PC-9 (cell line): ENCODE measurements around the gene FAIM2. TPM values are rescaled to one million over a fixed set of nuclear protein-coding genes. Genes with fewer than 3 reads are reported as not detected.

Experiments used
- BruUV-seq: library from RNA; stranded (reverse); fragments of 400-500 nt; replicated peaks from 2 replicates; lab custom pipeline; 2021; lab: Mats Ljungman, UMichigan
- CTCF ChIA-PET: fragments of 300-600 bp; sonication (Branson Sonifier 250); formaldehyde crosslinking; loops from one replicate; lab custom pipeline; 2022; ENCODE audit warnings: antibody characterized with exemption; lab: Charles Lee
- POLR2A ChIA-PET: fragments of 300-600 bp; sonication (Branson Sonifier 250); formaldehyde crosslinking; loops from one replicate; lab custom pipeline; 2022; ENCODE audit warnings: antibody characterized with exemption; ENCODE audit not compliant: unreplicated experiment; lab: Charles Lee
- DNase-seq, 2 experiments: peaks; one replicate each; pipeline versions ENCODE4 v3.0.0 to v3.0.0-alpha.2; 2015 to 2022; ENCODE audit warnings: mixed read lengths in 1 of 2
- H2AFZ ChIP-seq: fragments of 200-600 bp; sonication (generic); 2 replicates; pipeline ENCODE4 v1.8.1; 2017; ENCODE audit warnings: antibody characterized with exemption
- H3F3A ChIP-seq: fragments of 200-600 bp; sonication (generic); 2 replicates; pipeline ENCODE4 v1.8.1; 2017; ENCODE audit warnings: antibody characterized with exemption, mild to moderate bottlenecking, low read depth; ENCODE audit not compliant: insufficient read depth
- H3K27ac ChIP-seq: fragments of 200-600 bp; sonication (generic); 2 replicates; pipeline ENCODE4 v1.6.1; 2016; ENCODE audit warnings: mixed run types
- H3K27me3 ChIP-seq: fragments of 200-600 bp; sonication (generic); 2 replicates; pipeline ENCODE4 v1.6.1; 2016; ENCODE audit warnings: low read depth, mixed run types; ENCODE audit not compliant: insufficient read depth
- H3K36me3 ChIP-seq: fragments of 200-600 bp; sonication (generic); 2 replicates; pipeline ENCODE4 v1.6.1; 2016; ENCODE audit warnings: low read depth, mixed run types
- H3K4me1 ChIP-seq: fragments of 200-600 bp; sonication (generic); replicated peaks from 2 replicates; pipeline ENCODE4 v1.6.1; 2016; ENCODE audit warnings: mixed run types; ENCODE audit not compliant: insufficient read depth
- H3K4me2 ChIP-seq: fragments of 200-600 bp; sonication (generic); 2 replicates; pipeline ENCODE4 v1.6.1; 2017; ENCODE audit warnings: mixed run types
- H3K4me3 ChIP-seq: fragments of 200-600 bp; sonication (generic); 2 replicates; pipeline ENCODE4 v1.6.1; 2016; ENCODE audit warnings: mixed run types
- H3K79me2 ChIP-seq: fragments of 200-600 bp; sonication (generic); 2 replicates; pipeline ENCODE4 v1.6.1; 2017; ENCODE audit warnings: low read depth, mixed run types
- H3K9me2 ChIP-seq: fragments of 200-600 bp; sonication (generic); 2 replicates; pipeline ENCODE4 v1.8.1; 2017; ENCODE audit warnings: mild to moderate bottlenecking; ENCODE audit not compliant: insufficient read depth
- H3K9me3 ChIP-seq: fragments of 200-600 bp; sonication (generic); 2 replicates; pipeline ENCODE4 v1.8.1; 2016; ENCODE audit warnings: low read depth; ENCODE audit not compliant: insufficient read depth
- H4K20me1 ChIP-seq: fragments of 200-600 bp; sonication (generic); 2 replicates; pipeline ENCODE4 v1.8.1; 2017; ENCODE audit not compliant: insufficient read depth
- CTCF ChIP-seq: fragments of 200-600 bp; sonication (generic); conservative IDR thresholded peaks from 2 replicates; pipeline ENCODE4 v1.6.1; 2017; ENCODE audit warnings: mixed run types, antibody characterized with exemption, mild to moderate bottlenecking, moderate library complexity
- EZH2 ChIP-seq: fragments of 200-600 bp; sonication (generic); IDR thresholded peaks from 2 replicates; pipeline ENCODE4 v1.8.0; 2017; ENCODE audit warnings: antibody characterized with exemption, low read depth
- intact Hi-C: fragments of 100-400 bp; cut with micrococcal nuclease; formaldehyde crosslinking; loops from one replicate; pipeline ENCODE4 v1.10.0; 2022; ENCODE audit not compliant: unreplicated experiment
- total RNA-seq: library from RNA; stranded (reverse); gene quantifications from 2 replicates; pipeline ENCODE4 v1.2.3, GENCODE V29; 2021

The FAIM2 gene
- total RNA-seq, 1 experiment from 2014 or later, result not detected

GRCh38 chr12:49932023-49932422 is 28.3 kb upstream of the FAIM2 start:
- intact Hi-C loops, result no loop called here
- Histone ChIP-seq H2AFZ (no peak overlapping the region), H3K9me3 (no peaks in the 10 kb centered on the region), H4K20me1 (no peaks in the 10 kb centered on the region), H3K4me1 (peaks cover 11% of the 10 kb centered on the region), H3K79me2 (no peaks in the 10 kb centered on the region), H3K36me3 (no peaks in the 10 kb centered on the region), H3K4me3 (no peak overlapping the region), H3K9me2 (no peaks in the 10 kb centered on the region), H3K27me3 (no peaks in the 10 kb centered on the region), H3K27ac (no peak overlapping the region), H3K4me2 (no peak overlapping the region), H3F3A (no peaks in the 10 kb centered on the region; the same call in 1 of the 2 replicates)
- DNase-seq, result no peak
- ChIA-PET CTCF (no interaction called here), POLR2A (interaction anchor here (0.6 kb wide), 1 partner anchor 94 kb away, joined by 13 read pairs; no protein-coding TSS in a partner anchor)
- BruUV-seq, result no TSS peak
- TF ChIP-seq EZH2, result no peak
- no peak for TF ChIP-seq CTCF

- ChIA-PET POLR2A (no interaction called here), CTCF (no interaction called here)
- no TSS peak for BruUV-seq
- intact Hi-C loops, result no loop called here
- TF ChIP-seq CTCF (no peak), EZH2 (no peak)
- H3K4me2 ChIP-seq, result no peak overlapping the region
- H3K4me1 ChIP-seq, result peaks cover 11% of the 10 kb centered on the region
- no peaks in the 10 kb centered on the region for H4K20me1 ChIP-seq
- no peak for DNase-seq
- no peak overlapping the region for H3K27ac ChIP-seq
- no peaks in the 10 kb centered on the region for H3K79me2 ChIP-seq
- no peaks in the 10 kb centered on the region for H3K36me3 ChIP-seq
- H2AFZ ChIP-seq, result no peak overlapping the region
- H3K9me2 ChIP-seq, result no peaks in the 10 kb centered on the region
- no peaks in the 10 kb centered on the region for H3K27me3 ChIP-seq
- H3F3A ChIP-seq, result no peaks in the 10 kb centered on the region; the same call in 1 of the 2 replicates
- no peak overlapping the region for H3K4me3 ChIP-seq
- no peaks in the 10 kb centered on the region for H3K9me3 ChIP-seq
These were observed 27.0 kb upstream of the FAIM2 start for GRCh38 chr12:49930515-49931288.

DNA sequence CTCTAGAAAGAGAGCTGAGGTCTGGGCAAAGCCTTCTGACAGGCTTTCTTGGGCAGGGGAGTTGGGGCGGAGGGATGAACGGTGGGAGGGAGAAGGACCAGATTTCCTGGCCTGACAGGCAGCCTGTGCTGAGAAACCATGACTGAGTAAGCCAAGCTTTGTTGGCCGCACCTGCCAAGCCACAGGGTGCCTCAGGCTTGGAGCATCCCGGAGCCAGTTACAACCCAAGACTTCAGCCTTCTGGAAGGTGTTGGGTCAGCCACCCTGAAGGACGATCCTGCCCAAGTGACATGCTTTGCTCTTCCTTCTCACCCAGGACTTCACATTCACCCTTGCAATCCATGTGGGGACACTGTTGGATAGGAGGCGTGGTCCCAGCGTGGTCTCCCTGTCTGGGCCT is 25.9 kb upstream of the FAIM2 start:
- Histone ChIP-seq H3K79me2 (no peaks in the 10 kb centered on the region), H4K20me1 (no peaks in the 10 kb centered on the region), H3K9me3 (no peaks in the 10 kb centered on the region), H3K36me3 (no peaks in the 10 kb centered on the region), H3K27me3 (no peaks in the 10 kb centered on the region), H3K4me2 (no peak overlapping the region), H2AFZ (no peak overlapping the region), H3K27ac (no peak overlapping the region), H3F3A (no peaks in the 10 kb centered on the region; the same call in 1 of the 2 replicates), H3K9me2 (no peaks in the 10 kb centered on the region), H3K4me1 (peaks cover 11% of the 10 kb centered on the region), H3K4me3 (no peak overlapping the region)
- DNase-seq, result no peak
- intact Hi-C loops, result no loop called here
- no TSS peak for BruUV-seq
- POLR2A ChIA-PET, result no interaction called here
- TF ChIP-seq CTCF (no peak), EZH2 (no peak)
- CTCF ChIA-PET, result interaction anchor here (1.2 kb wide), 1 partner anchor 13 kb away, joined by 3 read pairs; no protein-coding TSS in a partner anchor
